ENCODE results near the gene TMEM233. TPM values are rescaled to one million over a fixed set of nuclear protein-coding genes. Genes with fewer than 3 reads are reported as not detected.

Gene TMEM233
- total and polyA plus RNA-seq, 9 of the 15 experiments (the other 6 are each of a cell fraction or from before 2014, with no cell fraction given): 0.04 to 0.17 (median 0.07) TPM; not detected in 2

DNA sequence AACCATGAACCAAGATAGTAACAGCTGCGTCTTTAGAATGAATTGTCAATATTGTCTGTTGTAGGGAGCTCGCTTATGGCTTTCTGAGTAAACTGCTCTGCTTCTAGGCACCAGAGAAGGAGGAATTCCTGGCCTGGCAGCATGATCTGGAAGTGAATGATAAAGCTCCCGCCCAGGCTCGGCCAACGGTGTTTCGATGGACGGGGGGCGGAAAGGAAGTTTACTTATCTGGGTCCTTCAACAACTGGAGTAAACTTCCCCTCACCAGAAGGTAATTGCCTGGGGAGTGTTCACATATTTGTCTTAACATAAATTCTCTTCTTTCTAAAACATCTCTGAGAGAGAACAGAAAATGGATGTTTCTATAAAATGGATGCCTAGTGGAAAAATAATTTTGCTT is 78.6 kb downstream of the TMEM233 start (continued):
- TF ChIP-seq, protein P1, sequence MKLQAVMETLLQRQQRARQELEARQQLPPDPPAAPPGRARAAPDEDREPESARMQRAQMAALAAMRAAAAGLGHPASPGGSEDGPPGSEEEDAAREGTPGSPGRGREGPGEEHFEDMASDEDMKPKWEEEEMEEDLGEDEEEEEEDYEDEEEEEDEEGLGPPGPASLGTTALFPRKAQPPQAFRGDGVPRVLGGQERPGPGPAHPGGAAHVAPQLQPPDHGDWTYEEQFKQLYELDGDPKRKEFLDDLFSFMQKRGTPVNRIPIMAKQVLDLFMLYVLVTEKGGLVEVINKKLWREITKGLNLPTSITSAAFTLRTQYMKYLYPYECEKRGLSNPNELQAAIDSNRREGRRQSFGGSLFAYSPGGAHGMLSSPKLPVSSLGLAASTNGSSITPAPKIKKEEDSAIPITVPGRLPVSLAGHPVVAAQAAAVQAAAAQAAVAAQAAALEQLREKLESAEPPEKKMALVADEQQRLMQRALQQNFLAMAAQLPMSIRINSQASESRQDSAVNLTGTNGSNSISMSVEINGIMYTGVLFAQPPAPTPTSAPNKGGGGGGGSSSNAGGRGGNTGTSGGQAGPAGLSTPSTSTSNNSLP (IDR thresholded peaks at IDR 0.05; ENCODE audit: borderline replicate concordance, low read depth, low read length): no peak
- TF ChIP-seq PTTG1 (tag; IDR thresholded peaks at IDR 0.05; ENCODE audit: low read depth) (no peak), NRF1 (conservative IDR thresholded peaks at IDR 0.05 in 1 of 2, IDR thresholded peaks at IDR 0.05 in 1 of 2) (no peak), MEIS2 (IDR thresholded peaks at IDR 0.05; ENCODE audit: partially characterized antibody) (no peak), TFAM (CRISPR knock-in tag; conservative IDR thresholded peaks at IDR 0.05) (no peak), NFIC (IDR thresholded peaks at IDR 0.05) (0 out of 2 replicates have a peak, but pooled peaks have one; percentile 9), POLR2A (conservative IDR thresholded peaks at IDR 0.05) (0 out of 2 replicates have a peak, but pooled peaks have one; percentile 33), SMAD2 (IDR thresholded peaks at IDR 0.05; ENCODE audit: low read depth, low read length) (no peak), KDM2B (CRISPR knock-in tag; IDR thresholded peaks at IDR 0.05) (no peak), FOXP1 (CRISPR knock-in tag; IDR thresholded peaks at IDR 0.05) (no peak), SP2 (IDR thresholded peaks at IDR 0.05; ENCODE audit: extremely low read depth, low read depth, low read length, poor library complexity, severe bottlenecking) (no peak), NEUROD1 (IDR thresholded peaks at IDR 0.05; ENCODE audit: borderline replicate concordance, low read depth, low read length, partially characterized antibody) (peak; percentile 15), FOSL1 (tag; conservative IDR thresholded peaks at IDR 0.05) (no peak), EWSR1 (IDR thresholded peaks at IDR 0.05; ENCODE audit: borderline replicate concordance, low read depth, partially characterized antibody) (no peak), CSDE1 (IDR thresholded peaks at IDR 0.05) (no peak), IRF9 (tag; IDR thresholded peaks at IDR 0.05) (no peak), FIP1L1 (IDR thresholded peaks at IDR 0.05; ENCODE audit: low read depth, low read length, poor library complexity, severe bottlenecking) (no peak), ZNF175 (CRISPR knock-in tag; IDR thresholded peaks at IDR 0.05; ENCODE audit: low read depth) (no peak), CUX1 (CRISPR knock-in tag; IDR thresholded peaks at IDR 0.05) (no peak), SREBF1 (IDR thresholded peaks at IDR 0.05; ENCODE audit: borderline replicate concordance, low read depth, low read length) (no peak), ZNF561 (CRISPR knock-in tag; conservative IDR thresholded peaks at IDR 0.05) (no peak)
- TF ChIP-seq, protein P2, sequence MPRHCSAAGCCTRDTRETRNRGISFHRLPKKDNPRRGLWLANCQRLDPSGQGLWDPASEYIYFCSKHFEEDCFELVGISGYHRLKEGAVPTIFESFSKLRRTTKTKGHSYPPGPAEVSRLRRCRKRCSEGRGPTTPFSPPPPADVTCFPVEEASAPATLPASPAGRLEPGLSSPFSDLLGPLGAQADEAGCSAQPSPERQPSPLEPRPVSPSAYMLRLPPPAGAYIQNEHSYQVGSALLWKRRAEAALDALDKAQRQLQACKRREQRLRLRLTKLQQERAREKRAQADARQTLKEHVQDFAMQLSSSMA (CRISPR knock-in tag; IDR thresholded peaks at IDR 0.05): no peak

All from K562 (cell line).